Breast epithelium (tissue), 3 donors: Measurements from ENCODE around the gene CCDC74A.
"Not testable (repeated sequence)": the region's sequence is repeated elsewhere in the genome, so short reads cannot be mapped to it uniquely, and the experiment has no call there.

Source experiments
- CTCF ChIP-seq, 3 donors: fragments of 450-650 bp; IDR thresholded peaks; one replicate each; pipeline ENCODE4 v1.5.1; 2016 to 2017; ENCODE audit warnings: antibody characterized with exemption in 3 of 3, mild to moderate bottlenecking in 3 of 3, moderate library complexity in 3 of 3
- POLR2A ChIP-seq: fragments of 450-650 bp; IDR thresholded peaks from one replicate; pipeline ENCODE4 v1.6.1; 2016; ENCODE audit warnings: antibody characterized with exemption, mild to moderate bottlenecking, moderate library complexity

DNA sequence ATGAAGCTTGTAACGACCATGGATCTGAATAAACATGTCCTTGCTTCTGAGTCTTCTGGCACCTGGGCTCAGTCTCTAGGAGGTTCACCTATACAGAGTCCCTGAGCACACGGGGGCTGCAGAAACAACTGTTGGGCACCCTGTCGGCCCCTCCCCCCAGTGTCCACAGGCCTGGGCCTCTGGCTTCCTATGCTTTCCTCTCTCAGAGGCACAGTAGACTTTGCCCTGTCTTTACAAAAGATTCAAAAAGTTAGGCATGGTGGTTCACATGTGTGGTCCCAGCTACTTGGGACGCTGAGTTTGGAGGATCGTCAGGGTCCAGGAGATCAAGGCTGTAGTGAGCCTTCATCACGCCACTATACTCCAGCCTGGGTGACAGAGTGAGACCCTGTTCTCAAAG lies 6.2 kb upstream of the CCDC74A start:
- not testable (repeated sequence) for TF ChIP-seq CTCF (IDR thresholded peaks at IDR 0.05); POLR2A
